ENCODE data around the gene LDLRAD4.

DNA sequence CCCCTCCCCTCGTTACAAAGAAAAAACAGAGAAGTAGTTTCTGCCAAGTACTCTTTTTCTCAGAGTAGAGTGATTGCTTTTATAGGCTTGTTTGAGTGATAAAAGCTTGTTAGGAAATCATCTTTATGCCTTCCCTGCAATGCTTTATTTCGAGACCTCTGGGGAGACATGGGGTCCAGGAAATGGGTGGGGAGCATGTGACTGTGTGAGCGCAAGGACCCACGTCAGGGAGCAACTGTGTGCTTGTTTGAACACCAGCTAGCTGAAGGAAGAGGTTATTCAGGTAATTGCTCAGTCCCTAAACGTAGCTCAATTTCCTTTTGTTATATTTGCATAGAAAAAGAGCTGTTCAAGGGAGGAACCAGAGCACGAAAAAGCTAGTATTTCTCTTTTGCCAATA lies 320.5 kb downstream of the LDLRAD4 start:
- TF ChIP-seq TAF1 (IDR thresholded peaks at IDR 0.05; ENCODE audit: low read depth, low read length) (no peak), PAX5 (IDR thresholded peaks at IDR 0.05; ENCODE audit: insufficient read depth, low read length, severe bottlenecking) (no peak), POLR2AphosphoS5 (IDR thresholded peaks at IDR 0.05; ENCODE audit: low read depth, low read length) (no peak), POLR2A (IDR thresholded peaks at IDR 0.05; ENCODE audit: low read depth, low read length) (no peak)

Measured in GM12891 (cell line).